OCI-LY3 (cell line): Measurements from ENCODE around the gene TAF1B.
"Not testable (repeated sequence)": the region's sequence is repeated elsewhere in the genome, so short reads cannot be mapped to it uniquely, and the experiment has no call there.

ENCODE experiments used
- H2AFZ ChIP-seq: fragments of 200-600, 300-600 bp; shearing (Covaris generic); 2 replicates; pipeline ENCODE4 v1.6.0; 2014; ENCODE audit warnings: antibody characterized with exemption, low read depth, low read length
- H3K27ac ChIP-seq: fragments of 200-600, 300-600 bp; sonication (generic); 2 replicates; pipeline ENCODE4 v1.5.1; 2014; ENCODE audit warnings: mild to moderate bottlenecking, low read length, moderate library complexity, mixed read lengths
- H3K27me3 ChIP-seq: fragments of 200-600, 300-600 bp; sonication (generic); 2 replicates; pipeline ENCODE4 v1.6.1; 2014; ENCODE audit warnings: low read depth, low read length, mixed read lengths
- H3K36me3 ChIP-seq: fragments of 200-600, 300-600 bp; sonication (generic); replicated peaks from 2 replicates; pipeline ENCODE3; 2014; ENCODE audit warnings: low read depth, low read length, mixed read lengths
- H3K4me1 ChIP-seq: fragments of 300-600, 200-600 bp; sonication (generic); 2 replicates; pipeline ENCODE4 v1.6.1; 2014; ENCODE audit warnings: low read length, mixed read lengths
- H3K4me2 ChIP-seq: fragments of 200-600, 300-600 bp; sonication (generic); 2 replicates; pipeline ENCODE4 v1.6.1; 2014; ENCODE audit warnings: low read length, mixed read lengths
- H3K4me3 ChIP-seq: fragments of 300-600, 200-600 bp; sonication (generic); 2 replicates; pipeline ENCODE4 v1.5.1; 2014; ENCODE audit warnings: antibody characterized with exemption, mild to moderate bottlenecking, low read length, moderate library complexity
- H3K79me2 ChIP-seq: fragments of 300-600, 200-600 bp; shearing (Covaris generic); 2 replicates; pipeline ENCODE4 v1.6.1; 2014; ENCODE audit warnings: mild to moderate bottlenecking, low read length, mixed read lengths
- H3K9ac ChIP-seq: fragments of 300-600, 200-600 bp; shearing (Covaris generic); 2 replicates; pipeline ENCODE4 v1.6.0; 2014; ENCODE audit warnings: mild to moderate bottlenecking, low read length, moderate library complexity
- H3K9me3 ChIP-seq: fragments of 200-600, 300-600 bp; shearing (Covaris generic); 2 replicates; pipeline ENCODE4 v1.6.1; 2014; ENCODE audit warnings: low read length, mixed read lengths; ENCODE audit not compliant: insufficient read depth
- H4K20me1 ChIP-seq: fragments of 200-600, 300-600 bp; sonication (generic); 2 replicates; pipeline ENCODE4 v1.6.1; 2016; ENCODE audit warnings: low read length, mixed read lengths; ENCODE audit not compliant: insufficient read depth
- CTCF ChIP-seq: fragments of 200-600, 300-600 bp; sonication (generic); IDR thresholded peaks from 2 replicates; pipeline ENCODE4 v1.5.1; 2014; ENCODE audit warnings: antibody characterized with exemption, low read length, low read depth
- EZH2phosphoT487 ChIP-seq: fragments of 200-600 bp; shearing (Covaris generic); IDR thresholded peaks from 2 replicates; pipeline ENCODE4 v1.6.1; 2018; ENCODE audit warnings: antibody characterized with exemption, mixed run types, low read depth

The TAF1B gene

GRCh38 chr2:9914384-9915065 lies 71.3 kb downstream of the TAF1B start:
- no peak overlapping the region for H3K9ac ChIP-seq
- H3K27ac ChIP-seq: peak overlapping the region; percentile 32
- H3K4me1 ChIP-seq: peaks cover 34% of the 10 kb centered on the region
- peaks cover 3% of the 10 kb centered on the region for H3K36me3 ChIP-seq
- H3K9me3 ChIP-seq: no peaks in the 10 kb centered on the region
- H3K4me3 ChIP-seq: no peak overlapping the region
- H3K4me2 ChIP-seq: peak overlapping the region; percentile 51
- H3K79me2 ChIP-seq: no peaks in the 10 kb centered on the region
- no peak overlapping the region for H2AFZ ChIP-seq
- peak; percentile 65 for TF ChIP-seq CTCF
- no peak for TF ChIP-seq EZH2phosphoT487
- no peaks in the 10 kb centered on the region for H4K20me1 ChIP-seq
- H3K27me3 ChIP-seq: no peaks in the 10 kb centered on the region

- Histone ChIP-seq H3K27me3 (no peaks in the 10 kb centered on the region), H3K9ac (no peak overlapping the region), H3K9me3 (no peaks in the 10 kb centered on the region), H4K20me1 (no peaks in the 10 kb centered on the region), H3K36me3 (peaks cover 15% of the 10 kb centered on the region), H3K4me2 (no peak overlapping the region), H3K4me1 (peaks cover 23% of the 10 kb centered on the region), H3K79me2 (no peaks in the 10 kb centered on the region), H3K27ac (no peak overlapping the region), H3K4me3 (no peak overlapping the region), H2AFZ (no peak overlapping the region)
- TF ChIP-seq CTCF: no peak
- TF ChIP-seq EZH2phosphoT487: no peak
Measured at GRCh38 chr2:9918275-9918674, 75.0 kb downstream of the TAF1B start.

- TF ChIP-seq EZH2phosphoT487: no peak
- no peak for TF ChIP-seq CTCF
- Histone ChIP-seq H4K20me1 (no peaks in the 10 kb centered on the region), H3K9me3 (no peaks in the 10 kb centered on the region), H2AFZ (no peak overlapping the region), H3K4me3 (no peak overlapping the region), H3K36me3 (peaks cover 15% of the 10 kb centered on the region), H3K4me2 (no peak overlapping the region), H3K27me3 (no peaks in the 10 kb centered on the region), H3K4me1 (peaks cover 11% of the 10 kb centered on the region), H3K9ac (no peak overlapping the region), H3K79me2 (no peaks in the 10 kb centered on the region), H3K27ac (no peak overlapping the region)
Measured at GRCh38 chr2:9919512-9919911, 76.2 kb downstream of the TAF1B start.

- H3K4me2 ChIP-seq, H3K9me3 ChIP-seq, H4K20me1 ChIP-seq, H3K4me3 ChIP-seq, H3K4me1 ChIP-seq, H3K36me3 ChIP-seq, H2AFZ ChIP-seq, H3K27ac ChIP-seq, H3K27me3 ChIP-seq, H3K79me2 ChIP-seq, H3K9ac ChIP-seq: not testable (repeated sequence)
Measured at GRCh38 chr2:9927020-9927419, 83.7 kb downstream of the TAF1B start.
